H9 (cell line): Measurements from ENCODE around the gene TRAF7. TPM values are rescaled to one million over a fixed set of nuclear protein-coding genes. Genes with fewer than 3 reads are reported as not detected.
A peak's percentile ranks its signal among the peaks of the same experiment; 100 is the strongest.

Source experiments
- DNase-seq: peaks from one replicate; pipeline ENCODE4 v3.0.0-alpha.2; 2017
- H2AFZ ChIP-seq: one replicate; pipeline ENCODE4 v1.6.1; 2013; ENCODE audit warnings: mild to moderate bottlenecking, low read length, control low read depth, moderate library complexity
- H2AK5ac ChIP-seq: 2 replicates; pipeline ENCODE4 v1.6.1; 2013; ENCODE audit warnings: low read length, control low read depth, mixed read lengths; ENCODE audit not compliant: insufficient read length
- H2BK120ac ChIP-seq: one replicate; pipeline ENCODE4 v1.6.1; 2013; ENCODE audit warnings: low read depth, mild to moderate bottlenecking, low read length, control low read depth, inconsistent platforms; ENCODE audit not compliant: poor library complexity, severe bottlenecking
- H2BK12ac ChIP-seq: 2 replicates; pipeline ENCODE4 v1.6.1; 2013; ENCODE audit warnings: low read length, control low read depth, mixed read lengths, low read depth; ENCODE audit not compliant: insufficient read length
- H2BK15ac ChIP-seq: 2 replicates; pipeline ENCODE4 v1.6.1; 2013; ENCODE audit warnings: low read depth, low read length, control low read depth
- H2BK20ac ChIP-seq: one replicate; pipeline ENCODE4 v1.6.1; 2013; ENCODE audit warnings: low read depth, mild to moderate bottlenecking, low read length, control low read depth, inconsistent platforms; ENCODE audit not compliant: poor library complexity, severe bottlenecking
- H2BK5ac ChIP-seq: 2 replicates; pipeline ENCODE4 v1.6.1; 2013; ENCODE audit warnings: low read length, control low read depth, mixed read lengths; ENCODE audit not compliant: insufficient read length
- H3K14ac ChIP-seq: 2 replicates; pipeline ENCODE4 v1.6.1; 2013; ENCODE audit warnings: low read length, control low read depth; ENCODE audit not compliant: insufficient read depth
- H3K18ac ChIP-seq: 2 replicates; pipeline ENCODE4 v1.6.1; 2013; ENCODE audit warnings: low read depth, mild to moderate bottlenecking, mixed read lengths, low read length, control low read depth; ENCODE audit not compliant: insufficient read length
- H3K23ac ChIP-seq: 2 replicates; pipeline ENCODE4 v1.6.1; 2013; ENCODE audit warnings: low read length, control low read depth, mixed read lengths, low read depth; ENCODE audit not compliant: insufficient read length
- H3K23me2 ChIP-seq: 2 replicates; pipeline ENCODE4 v1.6.1; 2013; ENCODE audit warnings: low read depth, mild to moderate bottlenecking, mixed read lengths, low read length, control low read depth; ENCODE audit not compliant: insufficient read length, poor library complexity, severe bottlenecking
- H3K27ac ChIP-seq: 2 replicates; pipeline ENCODE4 v1.5.1; 2013; ENCODE audit warnings: low read length, control low read depth, mixed read lengths, low read depth; ENCODE audit not compliant: insufficient read length
- H3K27me3 ChIP-seq: 2 replicates; pipeline ENCODE4 v1.6.1; 2013; ENCODE audit warnings: low read length, control low read depth, inconsistent platforms; ENCODE audit not compliant: insufficient read depth
- H3K4ac ChIP-seq: 2 replicates; pipeline ENCODE4 v1.6.1; 2013; ENCODE audit warnings: low read depth, mild to moderate bottlenecking, control low read depth, inconsistent platforms, low read length, moderate library complexity
- H3K4me1 ChIP-seq: 2 replicates; pipeline ENCODE4 v1.6.1; 2013; ENCODE audit warnings: low read length, control low read depth, inconsistent platforms; ENCODE audit not compliant: insufficient read depth
- H3K4me2 ChIP-seq: 2 replicates; pipeline ENCODE4 v1.6.1; 2013; ENCODE audit warnings: low read length, control low read depth, mixed read lengths; ENCODE audit not compliant: insufficient read length, insufficient read depth
- H3K56ac ChIP-seq: 2 replicates; pipeline ENCODE4 v1.6.1; 2013; ENCODE audit warnings: low read depth, mild to moderate bottlenecking, mixed read lengths, low read length, control low read depth; ENCODE audit not compliant: insufficient read length
- H3K79me1 ChIP-seq: 2 replicates; pipeline ENCODE4 v1.6.1; 2013; ENCODE audit warnings: low read depth, mild to moderate bottlenecking, moderate library complexity, low read length, control low read depth, inconsistent platforms; ENCODE audit not compliant: insufficient read depth, poor library complexity, severe bottlenecking
- H3K79me2 ChIP-seq: 2 replicates; pipeline ENCODE4 v1.6.1; 2013; ENCODE audit warnings: low read length, control low read depth, inconsistent platforms; ENCODE audit not compliant: insufficient read depth
- H3K9ac ChIP-seq: 2 replicates; pipeline ENCODE4 v1.6.1; 2013; ENCODE audit warnings: low read length, control low read depth, mixed read lengths; ENCODE audit not compliant: insufficient read length; ENCODE audit errors: extremely low read depth
- H3K9me3 ChIP-seq: one replicate; pipeline ENCODE4 v1.6.1; 2013; ENCODE audit warnings: low read depth, low read length, inconsistent platforms; ENCODE audit not compliant: control insufficient read depth
- H3T11ph ChIP-seq: one replicate; pipeline ENCODE4 v1.6.1; 2013; ENCODE audit warnings: mild to moderate bottlenecking, low read length, control low read depth, inconsistent platforms
- H4K20me1 ChIP-seq: one replicate; pipeline ENCODE4 v1.6.1; 2013; ENCODE audit not compliant: control insufficient read depth, insufficient read length, insufficient read depth
- H4K5ac ChIP-seq: 2 replicates; pipeline ENCODE4 v1.6.1; 2013; ENCODE audit warnings: low read depth, mild to moderate bottlenecking, mixed read lengths, low read length, control low read depth; ENCODE audit not compliant: insufficient read length
- H4K8ac ChIP-seq: replicated peaks from 2 replicates; pipeline ENCODE4 v1.6.1; 2013; ENCODE audit warnings: low read length, control low read depth, mixed read lengths, low read depth; ENCODE audit not compliant: insufficient read length
- H4K91ac ChIP-seq: 2 replicates; pipeline ENCODE4 v1.6.1; 2013; ENCODE audit warnings: low read depth, mild to moderate bottlenecking, moderate library complexity, mixed read lengths, low read length, control low read depth; ENCODE audit not compliant: insufficient read length
- H3K27ac Mint-ChIP-seq, 3 experiments: 2 replicates in 2 of 3; 3 replicates in 1 of 3; pipeline ENCODE4 v1.8.0; 2020 to 2021; ENCODE audit warnings: mixed read lengths in 3 of 3, mild to moderate bottlenecking in 1 of 3, moderate library complexity in 1 of 3
- H3K27me3 Mint-ChIP-seq: 2 replicates; pipeline ENCODE4 v1.8.0; 2021; ENCODE audit warnings: low read depth, mild to moderate bottlenecking, moderate library complexity, mixed read lengths
- H3K36me3 Mint-ChIP-seq, 3 experiments: 2 replicates in 2 of 3; 3 replicates in 1 of 3; pipeline ENCODE4 v1.8.0; 2020 to 2021; ENCODE audit warnings: low read depth in 3 of 3, mixed read lengths in 3 of 3; ENCODE audit not compliant: insufficient read depth in 1 of 3
- H3K4me1 Mint-ChIP-seq, 2 experiments: 2 replicates each; pipeline ENCODE4 v1.8.0; 2020; ENCODE audit warnings: mixed read lengths in 2 of 2
- H3K4me3 Mint-ChIP-seq, 2 experiments: 2 replicates in 1 of 2; 3 replicates in 1 of 2; pipeline ENCODE4 v1.8.0; 2020 to 2021; ENCODE audit warnings: mild to moderate bottlenecking in 2 of 2, mixed read lengths in 2 of 2, moderate library complexity in 1 of 2
- H3K9me3 Mint-ChIP-seq, 2 experiments: 2 replicates in 1 of 2; 3 replicates in 1 of 2; pipeline ENCODE4 v1.8.0; 2020; ENCODE audit warnings: mild to moderate bottlenecking in 2 of 2, mixed read lengths in 2 of 2, moderate library complexity in 1 of 2
- CTCF ChIP-seq: fragments of 200-600 bp; sonication (generic); conservative IDR thresholded peaks from 3 replicates; pipeline ENCODE4 v1.8.0; 2021; ENCODE audit warnings: antibody characterized with exemption, mild to moderate bottlenecking
- WGBS: extraction: QIAGEN DNeasy Blood & Tissue Kit; methylation state at CpG from one replicate; pipeline ENCODE4 v1.1.7; 2013; ENCODE audit warnings: missing lambda C conversion rate, low lambda C conversion rate, mixed read lengths; ENCODE audit not compliant: insufficient read length; ENCODE audit errors: extremely low coverage; 5-methylcytosine and 5-hydroxymethylcytosine counted together
- total RNA-seq: library from RNA; stranded (reverse); gene quantifications from 2 replicates; pipeline ENCODE4 v1.2.1, GENCODE V29; 2021

TRAF7 gene
- total RNA-seq, 1 experiment from 2014 or later: 108 TPM

- Histone ChIP-seq H2BK120ac (no peak overlapping the region), H3K4me2 (no peak overlapping the region), H3K56ac (no peak overlapping the region), H3K9ac (no peak overlapping the region), H2AK5ac (no peak overlapping the region), H3K14ac (no peak overlapping the region), H3K79me2 (peaks cover 38% of the 10 kb centered on the region; the same call in 1 of the 2 replicates), H4K91ac (no peak overlapping the region), H2BK12ac (no peak overlapping the region), H3K9me3 (no peaks in the 10 kb centered on the region), H3K23me2 (peaks cover under 1% of the 10 kb centered on the region), H3K27me3 (no peaks in the 10 kb centered on the region), H3K79me1 (peaks cover 16% of the 10 kb centered on the region), H4K8ac (no peak overlapping the region), H3T11ph (no peak overlapping the region), H2BK15ac (no peak overlapping the region), H3K4ac (no peak overlapping the region), H3K23ac (no peak overlapping the region), H3K27ac (no peak overlapping the region), H3K4me1 (no peaks in the 10 kb centered on the region; the same call in 1 of the 2 replicates), H2BK20ac (no peak overlapping the region), H4K20me1 (peaks cover 2% of the 10 kb centered on the region), H2AFZ (no peak overlapping the region), H2BK5ac (no peak overlapping the region), H3K18ac (no peak overlapping the region), H4K5ac (no peak overlapping the region)
- no peak for TF ChIP-seq CTCF
- no peaks in the 10 kb centered on the region for H3K9me3 Mint-ChIP-seq
- H3K36me3 Mint-ChIP-seq: peaks cover 10 to 33% (median 22%) of the 10 kb centered on the region in 3 experiments
- H3K4me1 Mint-ChIP-seq: peaks cover 9 to 22% of the 10 kb centered on the region in 2 experiments
- no peaks in the 10 kb centered on the region for H3K27me3 Mint-ChIP-seq
- whole genome bisulfite sequencing: no CpG with 5 or more reads among the region's 10 CpGs
- DNase-seq: no peak
- peak overlapping the region in 2 of 3 experiments; percentile 55 to 62; a peak in 3 of 7 replicates for H3K27ac Mint-ChIP-seq
- no peak overlapping the region for H3K4me3 Mint-ChIP-seq
Measured at GRCh38 chr16:2161911-2162310, 6.3 kb downstream of the TRAF7 start.
